HG02938 (cell line): ENCODE data around the gene FOXN1.

Source experiments
- ATAC-seq: cut with Tn5 transposase; IDR thresholded peaks from one replicate; pipeline ENCODE4 v1.9.1; 2021; ENCODE audit warnings: mild to moderate bottlenecking, moderate library complexity; ENCODE audit not compliant: unreplicated experiment

FOXN1 gene

GRCh38 chr17:28523876-28524275 is 17.7 kb downstream of the FOXN1 start:
- ATAC-seq: no peak

- ATAC-seq: no peak
These were observed 18.6 kb downstream of the FOXN1 start for GRCh38 chr17:28524476-28525424.

- ATAC-seq: no peak
These were observed 20.2 kb downstream of the FOXN1 start for GRCh38 chr17:28526381-28526780.

DNA sequence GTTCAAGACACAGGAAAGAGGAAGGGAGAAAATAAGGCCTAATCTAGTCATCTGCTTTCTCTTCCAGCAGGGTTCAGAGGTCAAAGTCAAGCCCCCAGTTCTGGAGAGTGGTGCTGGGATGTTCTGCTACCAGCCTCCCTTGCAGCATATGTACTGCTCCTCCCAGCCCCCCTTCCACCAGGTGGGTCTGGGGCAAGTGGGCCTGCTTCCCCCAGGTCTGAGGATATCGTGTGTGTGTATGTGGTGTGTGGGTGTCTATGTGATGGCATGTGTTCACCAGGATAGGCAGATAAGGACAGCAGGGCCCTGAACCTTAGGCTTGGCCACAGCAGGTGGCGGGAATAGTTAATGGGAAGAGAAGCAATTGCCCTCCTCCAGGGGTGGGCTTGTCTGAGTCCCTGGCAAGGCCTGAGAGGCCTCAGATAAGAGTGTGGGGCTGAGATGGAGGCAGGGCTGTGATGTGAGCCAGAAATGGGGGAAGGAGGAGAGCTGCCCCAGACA is 21.1 kb downstream of the FOXN1 start:
- ATAC-seq: no peak

DNA sequence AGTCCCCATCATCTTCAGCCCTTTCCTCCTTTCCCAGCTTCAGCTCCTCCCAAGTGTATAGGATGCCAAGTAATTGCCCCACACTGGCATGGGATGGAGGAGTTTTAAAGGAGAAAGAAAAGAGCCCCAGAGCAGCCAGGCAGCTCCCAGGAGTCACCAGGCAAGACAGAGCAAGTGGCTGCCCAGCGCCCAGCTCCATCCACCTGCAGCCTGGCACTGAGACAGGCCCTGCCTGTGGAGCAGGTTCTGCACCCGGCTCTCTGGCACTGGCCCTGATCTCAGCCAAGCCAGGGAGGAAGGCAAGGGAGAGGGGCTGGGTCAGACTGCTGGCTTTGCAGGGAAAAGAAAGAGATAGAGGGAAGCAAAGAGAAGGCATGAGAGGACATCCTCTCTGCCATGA is 21.7 kb downstream of the FOXN1 start:
- ATAC-seq: no peak

GRCh38 chr17:28528327-28529012 is 22.3 kb downstream of the FOXN1 start:
- ATAC-seq: no peak

GRCh38 chr17:28529013-28529400 is 22.9 kb downstream of the FOXN1 start:
- ATAC-seq: no peak

GRCh38 chr17:28530250-28530649 is 24.1 kb downstream of the FOXN1 start:
- ATAC-seq: no peak

GRCh38 chr17:28530926-28531325 is 24.8 kb downstream of the FOXN1 start:
- no peak for ATAC-seq

DNA sequence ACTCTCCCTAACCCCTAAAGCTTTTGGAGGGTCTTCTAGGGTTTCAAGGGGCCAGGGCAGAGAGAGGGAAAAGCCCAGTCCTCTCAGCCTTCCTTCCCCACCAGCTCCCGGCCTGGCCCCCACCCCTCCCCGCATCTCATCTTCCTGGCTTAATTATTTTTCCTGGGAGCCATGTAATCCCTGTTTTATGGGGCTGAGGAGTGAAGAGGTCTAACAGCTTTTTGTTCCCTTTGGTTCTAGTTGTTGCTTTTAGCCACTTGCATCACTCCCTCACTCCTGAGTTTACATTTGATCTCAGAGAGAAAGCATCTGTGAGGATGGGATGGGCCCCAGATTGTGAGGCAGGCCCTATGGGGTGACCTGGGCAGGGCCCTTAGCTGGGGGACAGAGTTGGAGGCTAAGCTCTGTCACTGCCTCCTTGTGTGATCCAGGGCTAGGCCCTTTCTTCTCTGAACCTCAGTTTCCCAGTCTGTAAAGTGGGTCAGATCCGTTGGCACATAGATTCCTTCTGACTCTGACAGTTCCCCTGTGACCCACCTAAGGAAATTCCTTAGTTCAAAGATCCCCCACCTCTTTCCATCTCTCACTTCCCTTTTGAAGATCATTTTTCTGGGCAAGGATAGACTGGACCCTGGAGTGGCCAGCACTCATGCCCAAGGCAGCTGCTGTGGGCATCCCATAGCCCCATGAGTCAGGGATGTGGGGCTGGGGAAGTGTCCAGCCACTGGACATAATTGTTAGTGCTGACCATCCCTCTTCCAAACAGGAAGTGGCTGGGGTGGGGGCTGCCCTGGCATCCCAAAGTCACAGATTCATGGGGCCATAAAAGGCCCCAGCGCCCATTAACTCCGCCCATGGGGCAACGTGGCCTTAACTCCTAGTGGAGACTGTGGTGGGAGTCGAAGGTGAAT is 26.2 kb downstream of the FOXN1 start:
- ATAC-seq: no peak

GRCh38 chr17:28533091-28533807 is 27.1 kb downstream of the FOXN1 start:
- ATAC-seq: no peak

GRCh38 chr17:28534740-28535375 is 28.7 kb downstream of the FOXN1 start:
- ATAC-seq: no peak

- ATAC-seq: no peak
These were observed 30.5 kb downstream of the FOXN1 start for GRCh38 chr17:28536532-28537218.

GRCh38 chr17:28537219-28537610 is 31.1 kb downstream of the FOXN1 start:
- no peak for ATAC-seq

DNA sequence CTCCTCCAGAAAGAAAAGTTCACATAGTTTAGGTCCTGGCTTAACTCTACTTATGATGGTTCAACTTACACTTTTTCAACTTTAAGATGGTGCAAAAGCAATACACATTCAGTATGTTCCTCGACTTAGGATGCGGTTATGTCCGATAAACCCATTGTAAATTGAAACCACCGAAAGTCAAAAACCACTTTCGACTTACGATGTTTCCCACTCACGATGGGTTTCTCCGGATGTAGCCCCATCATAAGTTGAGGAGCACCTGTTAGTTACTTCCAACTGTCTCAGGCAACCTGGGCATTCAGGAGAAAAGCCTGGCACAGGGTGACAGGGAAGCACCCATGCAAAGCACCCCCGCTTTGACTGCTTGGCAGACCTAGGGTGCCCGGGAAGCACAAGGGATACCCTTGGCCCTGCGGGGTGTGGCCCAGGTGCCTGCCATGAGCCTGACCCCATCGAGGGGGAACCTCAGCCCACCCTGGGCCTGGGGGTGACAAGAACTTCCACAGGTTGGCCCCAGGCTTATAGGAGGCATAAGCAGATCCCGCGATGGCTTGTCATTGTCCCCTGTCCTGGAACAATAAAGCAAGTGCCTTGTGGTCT is 32.2 kb downstream of the FOXN1 start:
- no peak for ATAC-seq

GRCh38 chr17:28540231-28540630 is 34.1 kb downstream of the FOXN1 start:
- ATAC-seq: no peak

- no peak for ATAC-seq
These were observed 35.3 kb downstream of the FOXN1 start for GRCh38 chr17:28541439-28541838.

- no peak for ATAC-seq
These were observed 38.4 kb downstream of the FOXN1 start for GRCh38 chr17:28544402-28545140.
